Right lobe of liver (tissue), 6 donors: ENCODE data around the gene PROCA1. TPM values are rescaled to one million over a fixed set of nuclear protein-coding genes. Genes with fewer than 3 reads are reported as not detected.

Experiments used
- ATAC-seq, 4 donors: fragments of 200-7000 bp; cut with Tn5 transposase; one replicate each; pipeline ENCODE4 v1.9.1; 2020; ENCODE audit warnings: mild to moderate bottlenecking in 4 of 4, moderate library complexity in 4 of 4
- DNase-seq, 3 donors: peaks; one replicate each; pipeline ENCODE4 v3.0.0-alpha.2; 2020
- H3K27ac ChIP-seq, 3 donors: fragments of 200-600 bp; one replicate each; pipeline ENCODE4 v1.8.0; 2022
- H3K27me3 ChIP-seq, 2 donors: fragments of 200-600 bp; one replicate each; pipeline ENCODE4 v1.8.0; 2022
- H3K36me3 ChIP-seq, 4 donors: fragments of 200-600 bp; sonication (generic) in 1 of 4; one replicate each; pipeline versions ENCODE4 v1.5.1 to v1.8.0; 2017 to 2022; ENCODE audit warnings: control low read depth in 1 of 4
- H3K4me1 ChIP-seq, 4 donors: fragments of 200-600 bp; sonication (generic) in 1 of 4; one replicate each; pipeline versions ENCODE4 v1.5.1 to v1.8.0; 2017 to 2022; ENCODE audit warnings: control low read depth in 1 of 4
- H3K4me3 ChIP-seq, 3 donors: fragments of 200-600 bp; one replicate each; pipeline ENCODE4 v1.8.0; 2022
- H3K9me3 ChIP-seq, 4 donors: fragments of 200-600 bp; sonication (generic) in 1 of 4; one replicate each; pipeline versions ENCODE4 v1.5.1 to v1.8.0; 2017 to 2022; ENCODE audit warnings: control low read depth in 1 of 4
- CTCF ChIP-seq, 4 donors: fragments of 200-600 bp in 3 of 4; fragments of 450-650 bp in 1 of 4; IDR thresholded peaks; one replicate each; pipeline versions ENCODE4 v1.5.1 to v1.8.0; 2016 to 2022; ENCODE audit warnings: antibody characterized with exemption in 4 of 4, mild to moderate bottlenecking in 2 of 4
- POLR2A ChIP-seq: fragments of 450-650 bp; IDR thresholded peaks from one replicate; pipeline ENCODE4 v1.6.1; 2017; ENCODE audit warnings: antibody characterized with exemption, mild to moderate bottlenecking
- WGBS: methylation state at CpG from one replicate; pipeline ENCODE4 v1.1.6; 2018; ENCODE audit warnings: low coverage, low lambda C conversion rate; ENCODE audit not compliant: insufficient coverage; ENCODE audit errors: missing lambda C conversion rate; 5-methylcytosine and 5-hydroxymethylcytosine counted together
- intact Hi-C, 2 donors: fragments of 100-400 bp; cut with DNase I; formaldehyde crosslinking; loops; one replicate each; pipeline versions ENCODE4 v1.11.2 to v1.14.1; 2022
- total RNA-seq, 6 experiments: library from RNA; depleted of rRNA in 2 of 6; stranded (reverse); fragments of >200 nt in 2 of 6; fragmentation: NEBNext Ultra II Directional in 3 of 6; extraction: Animal tissue kit (Norgen Biotek cat#: 25700) in 3 of 6; gene quantifications; one replicate each; pipeline versions ENCODE4 v1.1.0 to v1.2.4, GENCODE V29; 2016 to 2023
- donor health status: DM: no; HTN: yes; CAD: no.
- donor health status: DM: no; HTN: no; CAD: no.
- donor health status: DM: no; HTN: no; CAD: no.
- donor health status: DM: no; HTN: yes; CAD: no.
- donor health status: DM: no; HTN: yes; CAD: no.

Gene PROCA1
- total RNA-seq, 6 experiments from 2014 or later = 0.18 to 0.97 (median 0.54) TPM; not detected in 1

- no peak overlapping the region for H3K4me3 ChIP-seq
- no peak for ATAC-seq
- no peaks in the 10 kb centered on the region for H3K36me3 ChIP-seq
- peak in 1 of 3 donors; percentile 39 for DNase-seq
- H3K27me3 ChIP-seq = no peaks in the 10 kb centered on the region
- no peaks in the 10 kb centered on the region for H3K9me3 ChIP-seq
- intact Hi-C loops = no loop called here
- no peak overlapping the region for H3K27ac ChIP-seq
- no peak for TF ChIP-seq CTCF (IDR thresholded peaks at IDR 0.05)
- TF ChIP-seq POLR2A = no peak
- 89% methylated on average over 9 of the region's 19 CpGs for WGBS
- H3K4me1 ChIP-seq = peaks cover 0 to 25% (median 8%) of the 10 kb centered on the region in 4 donors
Measured at GRCh38 chr17:28741358-28742349, 30.0 kb upstream of the PROCA1 start.

- ATAC-seq = no peak
- no peaks in the 10 kb centered on the region for H3K36me3 ChIP-seq
- no peak overlapping the region for H3K27ac ChIP-seq
- 80% methylated on average over 3 of the region's 10 CpGs for WGBS
- TF ChIP-seq POLR2A = no peak
- TF ChIP-seq CTCF (IDR thresholded peaks at IDR 0.05) = no peak
- intact Hi-C loops = no loop called here
- no peaks in the 10 kb centered on the region for H3K27me3 ChIP-seq
- peaks cover 0 to 15% (median 3%) of the 10 kb centered on the region in 4 donors for H3K4me1 ChIP-seq
- no peaks in the 10 kb centered on the region for H3K9me3 ChIP-seq
- peak in 1 of 3 donors; percentile 39 for DNase-seq
- H3K4me3 ChIP-seq = no peak overlapping the region
Measured at GRCh38 chr17:28740406-28741357, 29.0 kb upstream of the PROCA1 start.

- Histone ChIP-seq H3K4me1 (peaks cover 0 to 10% (median 2%) of the 10 kb centered on the region in 4 donors), H3K27me3 (no peaks in the 10 kb centered on the region), H3K36me3 (no peaks in the 10 kb centered on the region), H3K4me3 (no peak overlapping the region), H3K9me3 (no peaks in the 10 kb centered on the region), H3K27ac (no peak overlapping the region)
- DNase-seq = no peak
- ATAC-seq = no peak
- intact Hi-C loops = no loop called here
- 76% methylated on average over 7 of the region's 10 CpGs for WGBS
- TF ChIP-seq CTCF (IDR thresholded peaks at IDR 0.05) (no peak), POLR2A (no peak)
Measured at GRCh38 chr17:28738680-28739384, 27.1 kb upstream of the PROCA1 start.
